ENCODE results near the gene MTARC2.

DNA sequence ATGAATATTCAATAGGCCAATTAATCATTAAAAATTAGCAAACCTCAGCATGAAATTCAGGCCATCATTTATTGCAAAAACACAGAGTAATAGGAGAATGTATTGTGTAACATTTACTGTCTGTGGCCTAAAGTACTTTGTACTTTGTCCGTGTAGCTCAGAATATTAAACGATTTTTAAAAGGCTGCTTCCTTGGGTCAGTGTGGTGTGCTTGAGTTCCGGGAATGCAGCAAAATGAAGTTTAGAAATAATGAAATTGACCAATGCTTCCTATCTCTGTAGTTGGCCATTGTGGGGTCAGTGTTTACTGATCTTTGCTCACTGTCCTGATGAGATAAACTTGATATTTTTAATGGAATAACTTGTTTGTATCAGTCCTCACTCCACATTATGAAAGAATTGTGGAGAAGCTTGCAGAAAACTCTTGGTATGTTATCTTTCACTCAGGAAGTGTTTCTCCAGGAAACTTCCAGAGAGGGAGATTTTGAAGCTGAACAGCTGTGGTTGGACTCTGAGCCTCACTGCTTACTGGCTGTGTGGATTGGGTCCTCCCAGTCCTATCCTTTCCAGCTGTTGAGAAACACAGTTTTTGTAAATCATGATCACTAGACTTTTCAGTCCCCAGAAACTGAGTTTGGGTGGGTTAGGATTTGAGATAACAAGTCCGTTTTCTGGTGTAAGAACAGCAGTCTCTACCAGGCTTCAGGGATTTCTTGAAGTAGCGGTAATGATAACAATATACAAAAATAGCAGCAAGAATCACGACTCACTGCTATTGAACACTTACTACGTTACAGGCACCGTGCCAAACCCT is 19.4 kb downstream of the MTARC2 start:
- no peak for TF ChIP-seq CTCF (IDR thresholded peaks at IDR 0.05)
- TF ChIP-seq POLR2A (IDR thresholded peaks at IDR 0.05; ENCODE audit: low read depth): no peak
- TF ChIP-seq POLR2AphosphoS5 (IDR thresholded peaks at IDR 0.05): no peak

All from esophagus muscularis mucosa (tissue), 3 donors.